ENCODE data around the gene ASTN2.

DNA sequence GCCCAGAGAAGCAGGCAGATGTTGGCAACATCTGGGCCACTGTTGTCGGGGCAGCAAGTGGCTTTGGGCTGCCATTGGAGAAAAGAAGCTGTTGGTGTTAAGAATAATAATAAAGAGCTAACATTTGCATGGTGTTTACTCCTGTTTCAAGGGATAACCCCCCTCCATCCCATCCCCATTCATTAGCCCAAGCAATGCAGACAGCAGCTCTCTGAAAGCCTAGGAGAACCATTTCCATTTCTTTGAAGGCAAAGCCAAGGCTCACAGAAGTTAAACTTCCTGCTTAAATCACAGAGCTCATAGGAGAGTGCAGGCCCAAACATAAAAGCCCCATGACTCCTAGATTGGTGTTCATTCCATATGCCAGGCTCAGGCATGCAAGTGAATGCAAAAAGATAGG is 175.4 kb downstream of the ASTN2 start:
- TF ChIP-seq EZH2 (optimal IDR thresholded peaks at IDR 0.05; ENCODE audit: low read depth, low read length): no peak
- TF ChIP-seq, protein P1, sequence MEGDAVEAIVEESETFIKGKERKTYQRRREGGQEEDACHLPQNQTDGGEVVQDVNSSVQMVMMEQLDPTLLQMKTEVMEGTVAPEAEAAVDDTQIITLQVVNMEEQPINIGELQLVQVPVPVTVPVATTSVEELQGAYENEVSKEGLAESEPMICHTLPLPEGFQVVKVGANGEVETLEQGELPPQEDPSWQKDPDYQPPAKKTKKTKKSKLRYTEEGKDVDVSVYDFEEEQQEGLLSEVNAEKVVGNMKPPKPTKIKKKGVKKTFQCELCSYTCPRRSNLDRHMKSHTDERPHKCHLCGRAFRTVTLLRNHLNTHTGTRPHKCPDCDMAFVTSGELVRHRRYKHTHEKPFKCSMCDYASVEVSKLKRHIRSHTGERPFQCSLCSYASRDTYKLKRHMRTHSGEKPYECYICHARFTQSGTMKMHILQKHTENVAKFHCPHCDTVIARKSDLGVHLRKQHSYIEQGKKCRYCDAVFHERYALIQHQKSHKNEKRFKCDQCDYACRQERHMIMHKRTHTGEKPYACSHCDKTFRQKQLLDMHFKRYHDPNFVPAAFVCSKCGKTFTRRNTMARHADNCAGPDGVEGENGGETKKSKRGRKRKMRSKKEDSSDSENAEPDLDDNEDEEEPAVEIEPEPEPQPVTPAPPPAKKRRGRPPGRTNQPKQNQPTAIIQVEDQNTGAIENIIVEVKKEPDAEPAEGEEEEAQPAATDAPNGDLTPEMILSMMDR (IDR thresholded peaks at IDR 0.05; ENCODE audit: low read length): no peak
- no peak for TF ChIP-seq EZH2phosphoT487 (IDR thresholded peaks at IDR 0.05; ENCODE audit: low read length)

Measured in MM.1S (cell line).